KG1 (cell line): ENCODE results near the gene MMP8.

Source experiments
- DNase-seq: peaks from one replicate; lab custom pipeline; 2025; lab: John Stamatoyannopoulos, UW

Gene MMP8

DNA sequence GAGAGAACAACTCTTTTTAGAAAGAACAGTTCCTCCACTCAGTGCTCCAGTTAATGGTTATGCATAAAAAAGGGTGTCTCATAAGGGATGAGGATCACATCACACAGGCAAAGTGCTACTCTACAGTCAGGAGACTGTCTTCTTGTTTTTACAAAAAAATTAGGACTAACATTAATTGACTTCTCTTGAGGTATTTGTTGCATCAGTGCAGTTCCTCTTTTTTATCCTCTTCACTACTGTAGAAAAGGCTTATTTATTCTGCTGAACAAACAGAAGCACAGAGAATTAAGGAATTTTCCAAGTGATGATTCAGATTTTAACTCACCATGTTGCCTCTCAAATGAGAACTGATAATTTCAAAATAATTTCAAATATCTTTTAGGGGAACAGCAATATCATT is 1.9 kb downstream of the MMP8 start:
- DNase-seq: peak; percentile 30

DNA sequence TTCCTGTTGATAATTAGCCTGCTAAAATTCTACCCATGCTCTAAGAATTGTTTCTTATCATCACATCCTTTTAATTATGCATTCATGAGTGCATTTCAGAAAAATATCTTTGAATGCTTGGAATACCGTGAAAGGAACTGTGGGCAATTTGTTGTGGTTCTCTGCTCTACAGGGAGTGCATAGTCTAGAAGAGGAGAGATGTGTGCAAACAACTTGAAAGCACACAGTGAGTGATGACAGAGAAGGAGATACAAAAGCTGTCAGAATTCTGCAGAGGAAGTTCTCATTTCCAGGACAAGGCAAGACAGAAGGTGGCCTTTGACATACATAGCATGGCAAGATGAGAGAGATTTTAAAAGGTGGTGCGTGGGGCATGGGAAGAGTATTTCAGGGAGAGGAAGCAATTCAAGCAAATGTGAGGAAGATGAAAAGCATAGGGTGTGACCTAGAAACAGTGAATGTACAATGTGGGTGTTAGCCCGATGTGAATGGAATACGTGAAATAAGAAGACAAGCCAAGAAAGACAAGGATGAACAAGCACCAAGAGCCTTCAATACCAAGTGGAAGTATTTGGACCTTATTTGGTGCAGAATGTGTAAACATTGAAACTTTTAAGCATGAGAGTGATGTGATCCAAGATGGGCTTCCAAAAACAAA is 5.0 kb downstream of the MMP8 start:
- no peak for DNase-seq

DNA sequence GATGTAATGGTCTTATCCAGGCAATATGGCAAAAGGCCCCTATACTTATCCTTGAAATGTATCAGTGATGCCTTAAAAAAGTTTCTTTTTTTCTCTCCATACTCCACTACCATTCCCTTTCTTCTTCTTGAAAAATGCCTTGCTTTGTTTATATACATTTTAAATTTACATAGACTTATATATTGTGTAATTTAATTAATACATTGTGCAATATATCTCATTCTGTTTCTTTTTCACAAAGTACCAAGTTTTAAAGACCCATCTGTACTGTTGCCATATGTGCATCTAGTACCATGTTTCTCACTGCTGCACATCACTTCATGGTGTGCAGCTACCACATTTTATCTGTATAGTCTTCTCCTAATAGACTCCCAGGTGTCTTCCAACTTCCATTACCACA is 7.5 kb downstream of the MMP8 start:
- no peak for DNase-seq

DNA sequence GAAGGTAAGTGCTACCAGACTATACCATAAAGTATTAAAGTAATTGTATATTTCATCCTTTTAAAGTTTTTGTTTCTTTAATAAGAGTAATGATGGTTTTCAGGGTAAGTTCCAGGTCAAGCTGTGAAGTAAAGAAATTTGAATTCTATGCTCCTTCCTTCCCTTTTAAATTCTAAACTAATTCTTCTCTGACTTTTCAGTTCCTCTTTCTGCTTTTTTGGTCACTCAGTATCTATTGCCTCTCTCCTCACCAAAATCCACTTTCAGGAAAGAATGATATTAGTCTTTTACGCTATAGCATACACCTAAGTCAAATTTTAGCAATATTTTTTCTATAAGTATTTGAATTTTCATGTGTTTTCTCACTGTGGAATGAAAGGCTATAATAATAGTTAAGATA is 8.2 kb downstream of the MMP8 start:
- no peak for DNase-seq

DNA sequence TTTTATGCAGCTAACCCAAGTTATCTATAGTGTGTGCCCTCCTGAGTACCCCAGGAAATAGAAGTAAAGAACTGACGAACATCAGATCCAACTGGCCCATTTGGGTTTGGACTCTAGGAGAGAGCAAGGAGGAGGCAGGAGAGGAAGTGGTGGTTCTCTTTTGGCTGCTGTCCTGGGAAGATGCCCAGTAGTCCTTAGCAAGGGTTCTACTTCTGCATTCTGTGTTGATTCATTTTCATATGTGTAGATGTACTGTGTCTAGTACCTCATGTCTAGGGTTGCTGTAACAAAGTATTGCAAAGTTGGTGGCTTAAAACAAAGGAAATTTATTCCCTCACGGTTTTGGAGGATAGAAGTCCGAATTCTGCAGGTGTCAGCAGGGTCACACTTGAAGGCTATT is 12.6 kb downstream of the MMP8 start:
- DNase-seq: peak; percentile 35

DNA sequence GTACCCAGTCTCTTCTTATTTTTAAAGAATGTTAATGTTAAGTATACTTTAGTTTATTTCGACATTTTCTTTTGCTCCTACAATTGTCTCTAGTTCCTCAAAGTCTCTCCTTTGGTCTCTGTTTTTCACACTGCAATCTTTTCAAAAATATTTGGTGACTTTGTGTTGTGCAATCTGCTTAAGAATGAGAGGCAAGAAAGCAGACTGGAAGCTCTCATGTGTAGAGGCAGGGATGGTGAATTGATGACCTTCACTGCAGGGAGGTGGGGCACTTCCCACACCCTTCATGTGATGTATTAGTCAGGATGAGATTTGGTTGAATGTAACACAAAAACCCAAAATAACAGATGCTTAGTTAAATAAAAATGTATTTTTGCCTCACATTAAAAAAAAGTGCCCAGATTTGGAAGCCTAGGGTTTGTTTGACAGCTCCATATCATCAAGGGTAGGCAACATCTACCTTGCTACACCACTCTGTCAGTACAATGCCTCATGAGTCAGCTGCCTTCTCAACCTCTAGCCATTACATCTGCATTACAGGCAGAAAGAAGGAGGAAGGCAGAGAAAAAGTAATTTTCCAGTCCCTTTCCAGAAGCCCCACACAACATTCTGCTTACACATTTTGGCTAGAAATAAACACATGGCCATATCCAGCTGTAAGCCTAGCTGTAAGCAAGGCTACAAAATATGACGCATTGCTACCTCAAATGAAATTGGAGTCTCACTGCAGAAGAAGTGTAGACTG is 15.4 kb downstream of the MMP8 start:
- no peak for DNase-seq

DNA sequence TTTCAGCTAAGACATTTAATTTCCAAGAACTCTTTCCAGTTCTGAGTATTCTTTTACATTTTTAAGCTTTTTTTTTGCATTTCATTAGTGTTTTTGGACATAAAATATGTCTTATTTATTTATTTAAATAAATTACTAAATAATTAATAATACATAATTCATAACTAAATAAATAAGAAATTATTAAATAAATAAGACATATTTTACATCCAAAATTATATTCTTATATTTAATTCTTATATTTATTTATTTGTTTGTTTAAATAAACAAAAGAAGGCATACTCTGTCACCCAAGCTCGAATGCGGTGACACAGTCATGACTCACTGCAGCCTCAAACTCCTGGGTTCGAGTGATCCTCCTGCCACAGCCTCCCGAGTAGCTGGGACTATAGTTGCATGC is 16.1 kb downstream of the MMP8 start:
- DNase-seq: no peak

DNA sequence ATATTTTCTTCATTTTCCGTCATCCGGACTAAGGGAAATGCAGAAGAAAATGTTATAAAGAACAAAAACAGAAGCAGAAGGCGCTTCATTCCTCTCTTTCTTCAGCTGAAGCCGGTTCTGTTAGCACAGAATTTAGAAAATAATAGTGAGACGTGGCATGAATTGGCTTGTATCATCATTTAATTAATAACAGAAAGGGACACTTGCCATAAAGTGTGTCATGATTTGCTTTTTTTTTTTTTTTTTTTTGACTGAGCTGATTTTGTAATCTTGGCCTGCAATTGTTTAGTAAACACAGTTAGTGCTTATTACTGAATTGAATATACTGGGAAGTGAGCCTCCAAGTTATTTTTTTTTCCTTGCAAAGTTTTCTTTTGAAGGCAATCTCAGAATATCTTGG is 19.1 kb downstream of the MMP8 start, which contains the start of gene MMP27:
Gene MMP27 (minus strand): TSS at position 144 of the 400 bp plus-strand sequence. CDS start 55 bp downstream, at position 89.
- no peak for DNase-seq

DNA sequence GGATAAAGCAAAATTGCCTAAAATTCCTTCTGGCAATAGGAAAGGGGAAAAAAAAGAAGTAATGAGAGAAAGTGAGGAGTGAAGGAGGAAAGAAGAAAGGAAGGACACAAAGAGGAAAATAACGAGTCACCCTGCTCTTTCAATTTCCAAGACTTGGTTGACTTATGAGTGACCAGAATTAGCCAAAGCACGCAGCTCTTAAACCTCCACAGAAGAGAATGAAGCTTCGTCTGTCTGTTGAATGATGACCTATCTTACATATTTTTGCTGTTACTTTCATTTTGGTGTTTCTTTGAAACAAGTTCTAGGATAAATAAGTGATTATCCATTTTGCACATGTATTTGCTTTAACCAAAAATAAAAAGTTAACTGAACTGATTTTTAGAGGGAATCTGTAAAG is 19.9 kb downstream of the MMP8 start:
- DNase-seq: no peak

DNA sequence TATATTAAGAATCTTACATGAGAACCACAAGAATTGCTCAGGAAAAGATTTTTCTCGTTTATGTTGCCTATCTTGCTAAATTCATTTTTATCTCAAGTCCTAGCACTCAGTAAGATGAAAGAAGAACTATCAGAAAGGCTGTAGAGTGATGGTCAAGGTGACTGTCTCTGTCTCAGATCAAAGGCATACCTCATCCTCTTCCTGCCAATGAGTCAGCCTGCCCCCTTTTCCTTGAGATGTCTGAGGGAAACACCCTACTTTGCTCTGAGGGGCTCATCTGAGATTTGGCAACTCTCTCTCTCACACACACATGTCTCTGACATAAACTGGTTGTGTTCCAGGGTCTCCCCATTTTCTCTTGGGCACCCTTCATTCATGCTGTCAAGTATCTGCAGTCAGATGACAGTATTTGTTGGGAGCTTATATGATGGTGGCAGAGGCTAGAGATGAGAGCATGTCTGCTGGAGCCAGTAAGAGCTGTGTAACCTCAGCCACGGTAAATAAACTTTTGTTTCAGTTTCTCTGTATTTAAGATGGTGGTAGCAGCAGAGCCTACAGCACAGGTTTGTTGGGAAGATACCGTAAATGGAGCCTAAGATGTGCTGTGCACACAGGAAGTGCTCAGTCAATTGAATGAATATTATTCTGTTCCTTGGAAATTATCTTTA is 20.8 kb downstream of the MMP8 start:
- no peak for DNase-seq

DNA sequence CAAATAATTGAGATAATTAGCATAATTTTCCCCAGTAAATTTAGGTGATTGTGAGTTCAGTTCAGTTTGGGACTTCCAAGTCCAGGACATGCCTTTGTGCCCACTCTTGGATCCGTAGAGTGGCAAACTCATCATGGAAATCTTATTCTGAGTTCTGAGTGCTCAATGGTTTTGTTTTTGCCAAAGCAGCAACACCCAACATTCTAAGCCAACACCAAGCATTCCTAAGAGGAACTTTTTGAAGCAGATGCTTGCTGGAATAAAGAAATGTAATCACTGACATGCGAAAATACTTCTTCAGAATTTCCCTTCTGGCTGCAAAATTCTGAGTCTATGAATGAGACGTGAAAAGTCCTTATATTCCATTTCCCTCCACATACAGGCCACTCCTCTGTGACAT is 29.6 kb downstream of the MMP8 start:
- no peak for DNase-seq

DNA sequence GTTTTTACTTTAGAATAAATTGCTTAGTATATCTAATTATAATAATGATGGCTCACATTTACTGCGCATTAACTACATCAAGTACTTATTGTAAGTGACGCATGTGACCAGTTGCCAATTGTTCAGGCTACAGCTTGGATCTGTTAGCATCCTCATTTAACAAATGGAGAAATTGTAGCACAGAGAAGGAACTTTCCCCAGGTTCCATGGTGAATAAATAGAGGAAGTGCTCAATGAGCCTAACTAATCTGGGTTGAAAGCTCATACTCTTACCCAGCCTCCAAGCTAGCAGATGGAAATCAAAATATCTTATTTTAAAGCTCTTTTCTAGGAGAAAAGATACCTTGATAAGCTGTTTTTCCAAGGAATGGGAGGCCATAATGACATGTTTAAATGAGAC is 39.0 kb downstream of the MMP8 start:
- no peak for DNase-seq

DNA sequence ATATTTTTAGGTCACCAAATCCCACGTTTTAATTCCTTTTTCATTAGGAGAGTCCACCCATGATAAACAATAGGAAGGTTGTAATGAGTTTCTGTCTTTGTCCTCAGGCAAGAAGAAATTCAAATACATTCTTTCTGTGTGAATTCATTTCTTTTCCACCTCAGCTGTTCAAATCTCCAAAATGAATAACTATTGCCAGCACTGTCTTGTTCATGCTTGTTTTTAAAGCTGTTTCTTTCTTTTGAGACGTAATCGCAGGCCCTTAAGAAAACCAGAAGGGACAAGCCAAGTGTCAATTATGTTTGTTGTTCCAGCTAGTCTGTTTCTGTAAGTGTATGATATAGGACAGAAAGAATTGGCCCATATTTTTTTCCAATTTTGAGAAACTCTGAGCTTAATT is 39.4 kb downstream of the MMP8 start:
- DNase-seq: no peak

DNA sequence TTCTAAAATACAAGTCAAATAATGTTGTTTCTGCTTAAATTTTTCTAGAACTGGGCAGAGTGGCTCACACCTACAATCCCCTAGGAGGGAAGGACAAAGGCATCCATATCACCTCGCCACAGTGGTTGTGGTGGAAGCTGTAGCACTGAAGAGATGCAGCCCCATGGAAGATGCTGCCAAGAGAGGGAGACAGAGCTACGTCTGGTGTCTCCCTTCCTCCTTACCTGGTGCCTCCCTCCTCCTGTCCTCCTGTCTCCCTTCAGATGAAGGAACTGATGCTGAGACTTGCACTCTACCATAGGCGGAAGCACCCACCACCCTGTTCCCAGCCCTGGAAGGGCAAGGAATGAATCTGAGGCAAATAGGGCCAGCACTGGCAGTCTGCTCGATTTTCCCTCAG is 41.5 kb downstream of the MMP8 start:
- no peak for DNase-seq

DNA sequence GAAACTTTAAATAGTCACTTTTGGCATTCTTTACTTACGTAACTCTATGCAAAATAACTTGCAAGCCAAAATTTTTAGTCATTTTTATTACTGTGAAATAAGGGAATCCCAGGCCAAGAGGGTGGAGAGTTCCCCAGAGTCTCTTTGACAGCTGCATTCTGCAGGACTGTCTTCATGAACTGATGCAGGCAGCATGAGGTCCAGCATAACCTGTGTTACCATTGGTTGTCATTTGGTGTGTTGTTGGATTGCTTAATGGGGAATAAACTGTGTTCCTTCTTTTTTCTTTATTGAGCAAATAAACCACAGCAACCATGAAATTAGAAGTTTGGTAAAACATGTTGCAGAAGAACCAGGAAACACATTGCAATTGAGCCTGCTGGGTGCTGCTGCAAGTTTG is 43.8 kb downstream of the MMP8 start:
- no peak for DNase-seq

DNA sequence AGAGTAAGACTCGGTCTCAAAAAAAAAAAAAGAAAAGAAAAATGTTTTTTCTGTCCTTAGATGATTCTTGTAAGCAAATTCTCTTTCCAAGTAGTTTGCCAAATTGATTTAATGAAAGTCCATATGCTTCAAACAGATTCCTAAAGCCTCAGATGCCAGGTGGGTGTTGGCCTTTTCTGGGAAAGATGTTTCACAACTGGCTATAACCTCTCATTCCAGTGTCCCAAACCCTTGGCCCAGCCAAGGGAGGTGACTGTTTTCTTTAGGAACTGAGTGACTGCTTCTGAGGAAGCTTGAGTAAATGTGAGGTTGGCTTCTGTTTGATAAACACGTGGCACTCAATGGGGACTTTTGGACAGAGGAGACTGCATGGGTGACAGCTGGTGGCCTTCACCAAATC is 46.7 kb downstream of the MMP8 start:
- DNase-seq: no peak

DNA sequence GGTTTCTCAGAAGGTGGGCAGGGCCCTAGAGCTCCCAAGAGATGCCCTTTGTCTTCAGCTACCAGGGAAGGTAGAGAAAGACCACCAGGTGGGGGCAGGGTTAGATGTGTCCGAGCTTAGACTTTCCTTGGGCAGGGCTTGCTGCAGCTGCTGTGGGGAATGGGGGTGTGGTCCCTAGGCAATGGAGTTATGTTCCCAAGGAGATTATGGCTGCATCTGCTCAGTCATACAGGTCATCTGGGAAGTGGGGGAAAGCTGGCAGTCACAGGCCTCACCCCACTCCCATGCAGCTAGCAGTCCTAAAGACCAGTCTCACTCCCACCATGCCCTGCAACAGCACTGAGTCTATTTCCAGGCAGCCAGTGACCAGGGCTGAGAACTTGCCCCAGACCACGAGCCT is 48.7 kb downstream of the MMP8 start:
- DNase-seq: no peak

DNA sequence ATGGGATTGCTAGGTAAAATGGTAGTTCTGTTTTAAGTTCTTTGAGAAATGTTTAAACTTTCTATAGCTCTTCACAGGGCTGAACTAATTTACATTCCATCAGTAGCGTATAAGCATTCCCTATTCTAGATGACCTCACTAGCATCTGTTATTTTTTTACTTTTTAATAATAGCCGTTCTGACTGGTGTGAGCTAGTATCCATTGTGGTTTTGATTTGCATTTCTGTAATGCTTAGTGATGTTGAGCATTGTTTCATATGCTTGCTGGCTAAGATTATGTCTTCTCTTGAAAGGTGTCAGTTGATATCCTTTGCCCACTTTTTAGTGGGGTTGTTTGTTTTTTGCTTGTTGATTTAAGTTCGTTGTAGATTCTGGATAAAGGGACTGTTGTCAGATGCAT is 55.1 kb downstream of the MMP8 start:
- no peak for DNase-seq

DNA sequence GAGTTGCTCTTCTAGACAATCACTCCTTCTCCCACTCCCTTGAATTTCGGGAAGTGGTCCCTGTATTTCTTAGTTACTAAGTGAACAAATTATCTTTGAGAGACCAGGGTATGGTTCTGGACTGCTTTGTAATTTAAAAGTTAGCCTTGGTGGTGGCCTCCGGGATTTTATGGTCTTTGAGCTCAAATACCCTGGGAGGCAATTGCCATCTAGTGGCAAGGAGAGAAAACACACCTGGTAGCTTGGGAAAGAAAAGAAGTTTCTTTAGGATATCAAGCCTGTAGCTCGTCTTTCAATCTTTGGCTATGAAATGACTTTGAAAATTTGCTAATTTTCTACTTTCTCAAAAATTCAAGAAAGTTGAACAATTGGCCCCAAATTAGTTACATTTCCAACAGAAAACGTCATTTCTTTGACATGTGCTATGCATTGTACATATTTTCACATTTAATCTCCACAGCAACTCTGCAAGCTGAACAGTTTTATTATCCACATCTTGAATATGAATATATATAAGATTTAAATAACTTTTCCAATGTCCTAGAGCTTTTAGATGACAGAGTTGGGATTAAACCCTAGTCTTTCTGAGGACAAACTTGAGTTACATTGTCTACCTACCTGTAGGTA is 58.3 kb downstream of the MMP8 start:
- DNase-seq: no peak

DNA sequence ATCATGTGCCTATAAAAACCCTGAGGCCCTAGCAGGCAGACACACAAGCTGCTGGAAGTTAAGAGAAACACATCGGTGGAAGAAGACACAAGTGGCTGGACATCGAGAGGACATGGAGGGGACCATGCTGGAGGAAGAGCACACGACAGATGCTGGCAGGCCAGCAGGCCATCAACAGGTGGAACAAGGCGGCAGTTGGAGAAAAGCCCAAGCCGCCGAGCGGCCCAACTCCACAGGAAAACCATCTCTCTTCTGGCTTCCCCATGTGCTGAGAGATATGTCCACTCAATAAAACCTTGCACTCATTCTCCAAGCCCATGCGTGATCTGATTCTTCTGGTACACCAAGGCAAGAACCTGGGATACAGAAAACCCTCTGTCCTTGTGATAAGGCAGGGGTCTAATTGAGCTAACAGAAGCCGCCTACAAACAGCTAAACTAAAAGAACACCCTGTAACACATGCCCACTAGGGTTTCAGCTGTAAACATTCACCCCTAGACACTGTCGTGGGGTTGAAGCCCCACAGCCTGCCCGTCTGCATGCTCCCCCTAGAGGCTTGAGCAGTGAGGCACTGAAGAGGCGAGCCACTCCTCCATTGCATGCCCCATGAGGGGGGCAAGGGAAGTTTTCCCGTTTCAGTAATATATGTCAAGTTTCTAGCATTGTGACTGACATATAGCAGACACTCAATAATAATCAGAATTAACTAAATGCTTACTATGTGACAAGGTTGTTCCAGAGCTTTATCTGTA is 60.6 kb downstream of the MMP8 start:
- no peak for DNase-seq

DNA sequence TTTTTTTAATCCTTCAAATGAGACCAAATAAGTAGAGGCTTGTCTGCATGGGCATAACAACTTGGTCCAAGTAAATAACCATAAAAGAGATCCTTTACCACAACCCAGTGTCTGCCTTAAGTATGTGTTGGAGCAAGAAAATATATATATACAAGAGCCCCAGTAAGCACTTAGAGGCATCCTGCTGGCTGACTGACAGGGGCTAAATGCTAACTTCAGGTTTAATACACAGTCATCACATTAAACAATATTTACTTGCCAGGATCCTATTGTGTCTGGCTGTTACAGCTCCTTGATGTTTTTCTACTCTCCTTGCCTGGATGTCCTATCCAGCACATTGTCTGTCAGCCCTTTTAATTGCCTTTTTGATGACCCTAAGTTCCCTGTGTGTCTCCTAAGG is 62.1 kb downstream of the MMP8 start:
- no peak for DNase-seq
